Ectodermal cell (in vitro differentiated cells): ENCODE measurements around the gene INSIG1.

Source experiments
- H3K27ac ChIP-seq: 2 replicates; pipeline ENCODE4 v1.7.0; 2013; ENCODE audit warnings: mild to moderate bottlenecking, low read depth, low read length; ENCODE audit not compliant: insufficient read depth, poor library complexity, severe bottlenecking
- H3K27me3 ChIP-seq: 2 replicates; pipeline ENCODE4 v1.7.0; 2013; ENCODE audit warnings: mild to moderate bottlenecking, low read length; ENCODE audit not compliant: insufficient read depth, control insufficient read depth, poor library complexity, severe bottlenecking
- H3K36me3 ChIP-seq: one replicate; pipeline ENCODE4 v1.7.0; 2013; ENCODE audit warnings: low read length; ENCODE audit not compliant: control insufficient read depth, insufficient read depth
- H3K4me1 ChIP-seq: one replicate; pipeline ENCODE4 v1.7.0; 2013; ENCODE audit warnings: low read length; ENCODE audit not compliant: control insufficient read depth, insufficient read depth
- H3K4me3 ChIP-seq: 2 replicates; pipeline ENCODE4 v1.7.0; 2013; ENCODE audit warnings: low read depth, low read length, control low read depth; ENCODE audit not compliant: insufficient read depth
- H3K9me3 ChIP-seq: 2 replicates; pipeline ENCODE4 v1.7.0; 2013; ENCODE audit warnings: mild to moderate bottlenecking, low read length, moderate library complexity; ENCODE audit not compliant: control insufficient read depth
- WGBS, 2 experiments: methylation state at CpG; one replicate each; pipeline ENCODE4 v1.1.7; 2013; ENCODE audit warnings: missing lambda C conversion rate in 2 of 2; 5-methylcytosine and 5-hydroxymethylcytosine counted together

Gene INSIG1

DNA sequence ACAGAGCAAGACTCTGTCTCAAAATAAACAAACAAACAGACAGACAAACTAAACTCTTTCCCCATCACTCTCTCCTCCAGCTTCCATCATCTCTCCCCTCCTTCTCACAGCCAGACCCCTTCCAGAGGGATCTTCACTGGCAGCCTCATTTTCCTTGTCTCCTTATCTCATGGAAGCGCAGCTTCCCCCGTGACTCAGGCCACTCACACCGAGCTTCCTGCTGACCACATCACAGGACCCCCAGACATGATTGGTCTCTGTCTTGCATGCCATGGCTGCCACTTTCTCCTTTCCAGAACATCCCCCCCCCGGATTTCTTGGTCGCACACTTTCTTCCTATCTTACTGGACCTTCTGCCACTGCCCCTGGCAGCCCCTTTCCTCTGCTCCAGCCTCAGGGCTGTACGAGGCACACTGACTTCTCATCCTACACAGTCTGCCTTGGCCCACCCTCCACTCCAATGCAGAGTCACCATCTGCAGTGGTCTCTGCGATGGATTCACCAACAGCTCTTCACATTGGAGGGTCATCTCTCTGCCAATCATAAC lies 4.9 kb upstream of the INSIG1 start:
- H3K36me3 ChIP-seq = no peaks in the 10 kb centered on the region
- no peak overlapping the region for H3K4me3 ChIP-seq
- H3K9me3 ChIP-seq = no peaks in the 10 kb centered on the region
- H3K4me1 ChIP-seq = peaks cover 6% of the 10 kb centered on the region
- WGBS, 2 experiments = 87 to 92% methylated on average over 7 of the region's 7 CpGs
- H3K27me3 ChIP-seq = no peaks in the 10 kb centered on the region
- H3K27ac ChIP-seq = no peak overlapping the region

DNA sequence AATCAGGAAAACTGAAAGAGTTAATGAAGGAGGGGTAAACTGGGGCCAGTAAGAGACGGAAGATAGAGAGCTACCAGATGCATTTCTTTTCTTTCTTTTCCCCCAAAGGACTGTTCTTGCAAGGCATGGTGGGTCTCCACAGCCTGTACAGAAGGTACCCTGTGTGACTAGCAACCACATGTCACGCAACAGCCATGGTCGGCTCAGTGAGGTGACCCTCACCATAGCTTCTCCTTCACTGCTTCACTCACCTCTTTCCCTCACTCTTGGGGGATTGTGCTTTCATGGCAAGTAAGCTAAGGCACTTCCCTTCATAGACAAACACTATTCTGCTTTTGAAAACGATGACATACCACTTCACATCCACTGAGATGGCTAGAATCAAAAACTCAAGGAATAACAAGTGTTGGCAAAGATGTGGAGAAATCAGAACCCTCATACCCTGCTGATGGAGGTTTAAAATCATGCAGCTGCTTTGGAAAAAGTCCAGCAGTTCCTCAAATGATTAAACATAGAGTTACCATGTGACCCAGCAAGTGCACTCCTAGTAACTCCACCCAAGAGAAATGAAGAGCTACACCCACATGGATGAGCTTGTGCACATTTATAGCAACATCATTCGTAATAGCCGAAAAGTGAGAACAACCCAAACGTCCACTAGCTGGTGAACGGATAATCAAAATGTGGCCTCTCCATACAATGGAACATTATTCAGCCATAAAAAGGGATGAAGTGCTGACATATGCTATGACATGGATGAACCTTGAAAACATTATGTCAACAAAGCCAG lies 3.8 kb upstream of the INSIG1 start:
- Histone ChIP-seq H3K36me3 (no peaks in the 10 kb centered on the region), H3K4me1 (peaks cover 6% of the 10 kb centered on the region), H3K9me3 (no peaks in the 10 kb centered on the region), H3K27ac (no peak overlapping the region), H3K27me3 (no peaks in the 10 kb centered on the region), H3K4me3 (no peak overlapping the region)
- WGBS, 2 experiments = 89 to 95% methylated on average over 8 of the region's 8 CpGs

DNA sequence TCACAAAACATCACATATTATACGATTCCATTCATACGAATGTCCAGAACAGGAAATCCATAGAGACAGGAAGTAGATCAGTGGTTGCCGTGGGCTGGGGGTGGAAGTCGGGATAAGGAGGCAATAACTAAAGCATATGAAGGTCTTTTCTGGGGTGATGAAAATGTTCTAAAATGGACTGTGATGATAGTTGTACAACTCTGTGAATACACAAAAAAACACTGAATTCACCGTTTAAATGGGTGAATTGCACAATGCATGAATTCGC lies 3.2 kb upstream of the INSIG1 start:
- H3K27ac ChIP-seq = no peak overlapping the region
- no peak overlapping the region for H3K4me3 ChIP-seq

DNA sequence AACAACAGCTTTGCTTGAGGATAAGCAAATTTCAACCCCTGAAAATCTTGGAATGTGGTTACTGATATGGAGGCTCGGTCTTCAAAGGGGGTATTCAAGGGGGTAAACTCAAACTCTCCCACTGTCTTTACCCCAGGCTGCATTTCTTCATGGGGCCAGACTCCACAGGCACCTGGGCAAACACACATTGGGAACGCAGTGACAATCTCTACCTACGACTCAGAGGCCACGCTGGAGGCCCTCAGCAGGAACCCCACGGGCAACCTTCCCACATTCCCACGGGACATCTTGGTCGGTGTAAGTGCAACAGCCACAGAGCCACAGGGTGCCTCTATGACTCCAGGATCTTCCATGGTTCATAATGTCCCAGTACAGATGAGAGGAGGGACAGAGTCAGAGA lies 2.2 kb upstream of the INSIG1 start:
- Histone ChIP-seq H3K9me3 (no peaks in the 10 kb centered on the region), H3K27me3 (no peaks in the 10 kb centered on the region), H3K27ac (no peak overlapping the region), H3K36me3 (no peaks in the 10 kb centered on the region), H3K4me1 (peaks cover 9% of the 10 kb centered on the region), H3K4me3 (no peak overlapping the region)
- WGBS, 2 experiments = 92 to 94% methylated on average over 7 of the region's 7 CpGs

More for the DNA sequence above, 3.2 kb upstream of the INSIG1 start:
- no peaks in the 10 kb centered on the region for H3K36me3 ChIP-seq
- WGBS, 2 experiments = 87 to 90% methylated on average over 6 of the region's 6 CpGs
- H3K9me3 ChIP-seq = no peaks in the 10 kb centered on the region
- no peaks in the 10 kb centered on the region for H3K27me3 ChIP-seq
- H3K4me1 ChIP-seq = peaks cover 6% of the 10 kb centered on the region

DNA sequence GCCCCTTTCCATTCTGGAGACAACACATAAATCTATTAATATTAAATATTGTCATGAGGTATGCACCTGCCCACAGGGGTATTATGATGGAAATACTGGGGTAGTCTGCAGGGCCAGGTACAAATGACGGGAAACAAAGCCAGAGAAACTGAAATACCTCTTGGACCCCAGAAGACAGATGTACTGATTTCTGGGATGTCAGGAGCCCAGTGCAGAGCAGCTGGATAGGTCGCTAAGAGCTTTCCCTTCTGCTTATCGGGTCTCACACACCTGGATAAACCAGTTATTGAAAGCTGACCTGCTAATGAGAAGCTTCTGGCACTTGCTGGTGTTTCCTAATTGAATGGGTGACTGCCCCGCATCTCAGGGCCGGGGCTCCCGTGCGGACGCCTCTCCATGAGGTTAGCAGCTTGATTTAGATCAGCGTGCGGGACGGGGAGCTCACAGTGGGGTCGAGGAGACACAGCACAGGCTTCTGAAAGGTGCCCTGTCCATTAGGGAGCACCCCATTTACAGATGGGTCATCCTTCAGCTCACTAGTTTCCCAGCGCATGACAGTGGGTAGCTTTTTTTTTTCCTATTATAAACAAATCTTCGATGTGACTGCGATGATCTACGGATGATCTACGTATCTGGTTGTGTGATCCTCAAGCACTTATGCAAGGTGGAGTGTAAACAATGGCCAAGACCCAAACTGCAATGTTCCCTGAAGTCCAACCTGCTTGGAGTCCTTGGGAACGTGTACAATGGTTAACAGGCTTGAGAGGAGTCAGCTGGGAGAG lies 1.5 kb upstream of the INSIG1 start:
- Histone ChIP-seq H3K9me3 (no peaks in the 10 kb centered on the region), H3K4me1 (peaks cover 9% of the 10 kb centered on the region), H3K36me3 (no peaks in the 10 kb centered on the region), H3K27me3 (no peaks in the 10 kb centered on the region), H3K27ac (no peak overlapping the region), H3K4me3 (peak overlapping the region; percentile 57)
- 88 to 89% methylated on average over 18 of the region's 18 CpGs for WGBS, 2 experiments

DNA sequence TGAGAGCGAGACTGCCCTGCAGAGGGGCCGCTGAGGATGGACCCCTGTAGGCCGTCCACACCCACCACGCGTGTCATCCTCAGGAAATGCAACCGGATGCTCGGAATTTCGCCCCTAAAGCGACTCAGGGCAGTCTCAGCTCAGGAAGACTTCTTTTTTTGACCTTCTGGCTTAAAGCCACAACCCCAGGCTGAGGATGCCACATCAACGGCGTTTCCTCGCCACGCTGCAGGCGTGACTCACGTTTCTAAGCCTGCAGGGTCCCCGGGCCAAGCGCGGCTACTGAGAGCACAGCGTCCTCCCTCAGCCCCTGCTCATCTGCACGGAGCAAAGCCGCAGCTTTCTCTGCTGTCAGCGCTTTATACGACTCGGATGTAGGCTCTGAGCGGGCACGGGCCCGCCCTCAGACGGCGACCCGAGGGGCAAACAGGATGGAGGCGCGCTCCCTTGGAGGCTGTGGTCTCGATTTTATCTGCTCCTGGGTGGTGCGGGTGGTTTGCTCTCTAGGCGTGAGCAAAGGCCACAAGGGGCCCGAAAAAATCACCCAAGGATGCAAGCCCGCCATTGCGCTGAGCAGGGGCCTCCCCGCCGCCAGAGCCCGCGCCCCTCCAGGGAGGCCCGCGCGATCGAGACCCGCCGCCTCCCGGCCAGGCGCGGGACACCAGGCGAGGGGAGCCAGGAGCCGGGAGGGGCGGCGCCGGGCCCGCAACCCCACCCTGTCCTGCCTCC lies 726 bp upstream of the INSIG1 start:
- Histone ChIP-seq H3K4me3 (peak overlapping the region; percentile 57), H3K36me3 (no peaks in the 10 kb centered on the region), H3K4me1 (peaks cover 9% of the 10 kb centered on the region), H3K27me3 (no peaks in the 10 kb centered on the region), H3K9me3 (no peaks in the 10 kb centered on the region), H3K27ac (peak overlapping the region; percentile 76)
- 8 to 9% methylated on average over 57 of the region's 57 CpGs for WGBS, 2 experiments

DNA sequence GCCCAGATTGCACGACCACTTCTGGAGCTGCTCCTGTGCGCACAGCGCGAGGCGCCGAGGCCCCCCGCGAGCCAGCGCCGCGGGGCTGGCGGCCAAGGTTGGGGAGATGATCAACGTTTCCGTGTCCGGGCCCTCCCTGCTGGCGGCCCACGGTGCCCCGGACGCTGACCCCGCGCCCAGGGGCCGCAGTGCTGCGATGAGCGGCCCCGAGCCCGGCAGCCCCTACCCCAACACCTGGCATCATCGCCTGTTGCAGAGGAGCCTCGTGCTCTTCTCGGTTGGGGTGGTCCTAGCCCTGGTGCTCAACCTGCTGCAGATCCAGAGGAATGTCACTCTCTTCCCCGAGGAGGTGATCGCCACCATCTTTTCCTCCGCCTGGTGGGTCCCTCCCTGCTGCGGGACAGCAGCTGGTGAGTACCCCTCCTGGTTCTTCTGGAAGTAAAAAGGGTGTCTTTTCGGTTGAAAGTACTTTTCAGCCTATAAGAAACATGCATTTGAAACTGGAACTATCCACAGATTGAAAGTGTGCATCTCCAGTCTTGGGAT lies 683 bp downstream of the INSIG1 start:
- Histone ChIP-seq H3K27me3 (no peaks in the 10 kb centered on the region), H3K4me3 (peak overlapping the region; percentile 84), H3K27ac (no peak overlapping the region), H3K4me1 (peaks cover 9% of the 10 kb centered on the region), H3K36me3 (peaks cover 3% of the 10 kb centered on the region), H3K9me3 (no peaks in the 10 kb centered on the region)
- WGBS, 2 experiments = 1% methylated on average over 34 of the region's 34 CpGs

DNA sequence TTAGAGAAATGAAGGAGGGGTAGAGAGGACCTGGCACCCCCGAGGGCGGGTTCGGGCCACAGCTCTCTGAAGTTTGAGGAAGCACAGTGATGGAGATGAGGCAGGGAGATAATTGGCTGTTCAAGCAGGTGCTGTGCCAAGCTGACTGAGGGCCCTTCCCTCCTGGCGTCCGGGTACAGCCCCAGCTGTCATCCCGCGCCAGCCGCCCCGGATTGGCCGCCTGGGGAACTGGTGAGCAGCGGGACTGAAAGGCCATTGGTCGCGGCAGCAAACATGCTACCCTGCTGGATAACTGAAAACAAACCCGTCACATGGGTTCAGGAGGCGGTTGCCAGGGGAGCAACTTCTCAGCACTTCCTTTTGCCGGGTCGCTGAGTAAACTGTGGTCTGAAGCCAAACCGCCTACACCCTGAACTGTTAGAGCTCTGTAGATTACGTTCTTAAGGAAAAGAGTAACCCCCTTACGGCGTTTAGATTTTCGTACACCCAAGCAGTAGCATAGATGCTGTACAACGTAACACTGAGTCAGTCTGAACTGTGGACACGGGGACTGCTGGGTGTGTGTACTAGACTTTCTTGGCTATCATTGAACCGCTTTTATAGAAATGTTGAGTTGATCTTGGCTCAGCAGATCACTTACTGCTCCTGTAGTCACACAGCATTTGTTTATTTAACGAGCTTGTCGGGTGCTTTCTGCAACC lies 1.3 kb downstream of the INSIG1 start:
- Histone ChIP-seq H3K27ac (no peak overlapping the region), H3K36me3 (peaks cover 3% of the 10 kb centered on the region)

DNA sequence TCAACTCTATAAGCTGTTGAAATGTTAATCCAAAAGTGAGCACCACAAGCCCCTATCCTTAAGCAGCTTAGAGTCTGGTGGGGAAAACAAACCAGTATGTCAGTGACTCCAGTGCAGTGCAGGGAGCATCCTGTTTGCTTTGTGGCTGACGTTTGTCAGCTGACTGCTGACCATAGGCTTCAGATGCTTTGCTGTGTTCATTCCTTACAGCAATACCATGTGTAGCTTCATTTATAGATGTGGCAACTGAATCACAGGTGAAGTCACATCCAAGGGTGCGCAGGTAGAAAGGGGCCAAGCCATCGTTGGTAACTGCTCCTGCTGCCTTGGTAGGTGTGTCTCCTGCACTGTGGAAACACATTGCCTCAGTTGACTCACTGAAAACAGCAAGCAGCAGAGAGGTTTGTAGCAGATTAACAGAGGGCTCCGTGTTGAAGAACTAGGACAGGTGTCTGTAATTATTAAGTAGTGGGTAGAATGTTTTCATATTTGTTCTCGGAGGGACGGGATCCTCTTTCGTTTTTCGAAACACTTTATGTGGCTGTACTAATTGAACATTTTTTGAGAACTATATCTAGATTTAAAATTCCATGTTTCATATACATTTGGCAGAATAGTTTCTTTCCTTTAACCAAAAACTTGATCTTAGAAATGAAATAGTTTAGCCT lies 2.0 kb downstream of the INSIG1 start:
- no peaks in the 10 kb centered on the region for H3K27me3 ChIP-seq
- peaks cover 9% of the 10 kb centered on the region for H3K4me1 ChIP-seq
- peak overlapping the region; percentile 84 for H3K4me3 ChIP-seq
- H3K9me3 ChIP-seq = no peaks in the 10 kb centered on the region
- H3K36me3 ChIP-seq = peaks cover 3% of the 10 kb centered on the region
- H3K27ac ChIP-seq = no peak overlapping the region
- 67 to 75% methylated on average over 6 to 8 of the region's 8 CpGs for WGBS, 2 experiments

More for the DNA sequence above, 1.3 kb downstream of the INSIG1 start:
- Histone ChIP-seq H3K27me3 (no peaks in the 10 kb centered on the region), H3K4me1 (peaks cover 9% of the 10 kb centered on the region), H3K9me3 (no peaks in the 10 kb centered on the region), H3K4me3 (peak overlapping the region; percentile 84)
- WGBS, 2 experiments = 10% methylated on average over 27 of the region's 27 CpGs
